CD14-positive monocyte (primary cell): ENCODE results near the gene SMAD6. TPM values are rescaled to one million over a fixed set of nuclear protein-coding genes. Genes with fewer than 3 reads are reported as not detected.
A peak's percentile ranks its signal among the peaks of the same experiment; 100 is the strongest.

Source experiments
- DNase-seq, 3 donors: peaks; one replicate each; pipeline ENCODE4 v3.0.0-alpha.2; 2011 to 2022
- H2AFZ ChIP-seq: 2 replicates; pipeline ENCODE4 v1.6.0; 2012; ENCODE audit warnings: mild to moderate bottlenecking, low read depth, low read length, inconsistent platforms; ENCODE audit not compliant: insufficient read depth, poor library complexity, severe bottlenecking
- H3K27ac ChIP-seq, 2 donors: 1 replicate in 1 of 2; 2 replicates in 1 of 2; pipeline ENCODE4 v1.5.1; 2012 to 2013; ENCODE audit warnings: low read length in 2 of 2, control low read depth in 1 of 2, inconsistent platforms in 1 of 2, low read depth in 1 of 2, mild to moderate bottlenecking in 1 of 2
- H3K27me3 ChIP-seq, 2 donors: one replicate each; pipeline versions ENCODE4 v1.6.0 to v1.6.1; 2011 to 2013; ENCODE audit warnings: low read length in 2 of 2; ENCODE audit not compliant: control insufficient read depth in 2 of 2, insufficient read depth in 2 of 2
- H3K36me3 ChIP-seq, 2 donors: replicated peaks in 1 of 2; 1 replicate in 1 of 2; 2 replicates in 1 of 2; pipeline versions ENCODE4 v1.5.1 to v1.6.1; 2012 to 2013; ENCODE audit warnings: low read length in 2 of 2, control low read depth in 1 of 2, inconsistent platforms in 1 of 2, mild to moderate bottlenecking in 1 of 2; ENCODE audit not compliant: insufficient read depth in 2 of 2, control insufficient read depth in 1 of 2
- H3K4me1 ChIP-seq, 2 donors: 1 replicate in 1 of 2; 2 replicates in 1 of 2; pipeline versions ENCODE4 v1.5.1 to v1.6.1; 2012 to 2013; ENCODE audit warnings: low read length in 2 of 2, control low read depth in 1 of 2, inconsistent platforms in 1 of 2, mild to moderate bottlenecking in 1 of 2, moderate library complexity in 1 of 2; ENCODE audit not compliant: insufficient read depth in 2 of 2, control insufficient read depth in 1 of 2
- H3K4me2 ChIP-seq: replicated peaks from 2 replicates; pipeline ENCODE3; 2012; ENCODE audit warnings: low read length, moderate library complexity, mild to moderate bottlenecking; ENCODE audit not compliant: poor library complexity, severe bottlenecking; ENCODE audit errors: extremely low read depth
- H3K4me3 ChIP-seq, 3 experiments: fragments of 200-600 bp in 1 of 3; sonication (generic) in 1 of 3; replicated peaks in 1 of 3; 1 replicate in 2 of 3; 2 replicates in 1 of 3; pipeline ENCODE4 v1.5.1; 2011 to 2013; ENCODE audit warnings: low read length in 3 of 3, mild to moderate bottlenecking in 3 of 3, control low read depth in 2 of 3, low read depth in 2 of 3, inconsistent platforms in 1 of 3, moderate library complexity in 1 of 3
- H3K79me2 ChIP-seq: 2 replicates; pipeline ENCODE4 v1.6.0; 2012; ENCODE audit warnings: mild to moderate bottlenecking, control low read depth, inconsistent platforms, low read length, moderate library complexity; ENCODE audit not compliant: insufficient read depth
- H3K9ac ChIP-seq: 2 replicates; pipeline ENCODE4 v1.6.0; 2017; ENCODE audit warnings: low read length, mild to moderate bottlenecking; ENCODE audit not compliant: insufficient read depth, poor library complexity, severe bottlenecking
- H3K9me3 ChIP-seq, 2 donors: replicated peaks in 1 of 2; 1 replicate in 1 of 2; 2 replicates in 1 of 2; pipeline versions ENCODE4 v1.5.1 to v1.6.1; 2012 to 2013; ENCODE audit warnings: low read length in 2 of 2, control low read depth in 1 of 2; ENCODE audit not compliant: control insufficient read depth in 1 of 2, insufficient read depth in 1 of 2
- H4K20me1 ChIP-seq: 2 replicates; pipeline ENCODE4 v1.6.0; 2012; ENCODE audit warnings: mild to moderate bottlenecking, low read length, control low read depth, moderate library complexity; ENCODE audit not compliant: insufficient read depth
- H3K27ac Mint-ChIP-seq, 7 donors: one replicate each; pipeline ENCODE4 v1.8.0; 2020; ENCODE audit warnings: mild to moderate bottlenecking in 7 of 7, mixed read lengths in 7 of 7, moderate library complexity in 6 of 7, inconsistent platforms in 2 of 7
- H3K27me3 Mint-ChIP-seq, 3 donors: one replicate each; pipeline ENCODE4 v1.8.0; 2021 to 2022; ENCODE audit warnings: low read depth in 3 of 3, mild to moderate bottlenecking in 3 of 3, mixed read lengths in 3 of 3, moderate library complexity in 3 of 3, inconsistent platforms in 1 of 3
- H3K36me3 Mint-ChIP-seq, 2 donors: one replicate each; pipeline ENCODE4 v1.8.0; 2020; ENCODE audit warnings: mixed read lengths in 2 of 2, inconsistent platforms in 1 of 2, mild to moderate bottlenecking in 1 of 2
- H3K4me1 Mint-ChIP-seq: one replicate; pipeline ENCODE4 v1.8.0; 2020; ENCODE audit warnings: mild to moderate bottlenecking, mixed read lengths
- H3K4me3 Mint-ChIP-seq, 2 donors: one replicate each; pipeline ENCODE4 v1.8.0; 2020; ENCODE audit warnings: mild to moderate bottlenecking in 2 of 2, mixed read lengths in 2 of 2, moderate library complexity in 1 of 2
- H3K9me3 Mint-ChIP-seq, 7 donors: one replicate each; pipeline ENCODE4 v1.8.0; 2020 to 2022; ENCODE audit warnings: mixed read lengths in 7 of 7, mild to moderate bottlenecking in 6 of 7, moderate library complexity in 6 of 7, inconsistent platforms in 2 of 7
- CTCF ChIP-seq: fragments of 200-600 bp; IDR thresholded peaks from one replicate; pipeline ENCODE4 v1.8.0; 2022; ENCODE audit warnings: antibody characterized with exemption, mild to moderate bottlenecking
- WGBS: methylation state at CpG from one replicate; pipeline ENCODE4 v1.1.5; 2013; ENCODE audit warnings: missing lambda C conversion rate; ENCODE audit not compliant: insufficient coverage; 5-methylcytosine and 5-hydroxymethylcytosine counted together
- intact Hi-C, 2 donors: fragments of 100-400 bp; cut with micrococcal nuclease; formaldehyde crosslinking; loops; one replicate each; pipeline versions ENCODE4 v1.15.0 to v1.15.1; 2023
- polyA plus RNA-seq, 3 donors: library from polyadenylated mRNA; depleted of rRNA in 1 of 3; unstranded in 2 of 3; stranded (reverse) in 1 of 3; fragments of 300-500 nt in 2 of 3; fragments of >200 nt in 1 of 3; fragmentation: Illumina TruSeq in 2 of 3; gene quantifications; 1 replicate in 2 of 3; 2 replicates in 1 of 3; pipeline ENCODE4 v1.2.3, GENCODE V29; 2012 to 2021

Gene SMAD6
- polyA plus RNA-seq, 3 donors, result 0.31 TPM; not detected in 2

- Histone ChIP-seq H3K4me2 (peak overlapping the region; percentile 99), H3K4me1 (peaks cover 28 to 39% of the 10 kb centered on the region in 2 donors), H3K36me3 (no peaks in the 10 kb centered on the region), H3K27ac (peak overlapping the region; percentile 66 to 83), H2AFZ (peak overlapping the region; percentile 91), H3K4me3 (peak overlapping the region; percentile 51 to 97 (median 84)), H3K9ac (peak overlapping the region; percentile 68), H3K79me2 (no peaks in the 10 kb centered on the region), H3K9me3 (peaks cover 0 to 4% of the 10 kb centered on the region in 2 donors), H3K27me3 (peaks cover 11 to 26% of the 10 kb centered on the region in 2 donors), H4K20me1 (no peaks in the 10 kb centered on the region)
- WGBS, result under 1% methylated on average over 40 of the region's 48 CpGs
- intact Hi-C loops, result loop anchor here (5.0 to 10.0 kb wide), 4 partner anchors 84 to 317 kb away; partner anchors contain the start of gene MAP2K1 (in 1 of the 2)
- no peak for DNase-seq
- H3K4me3 Mint-ChIP-seq, result peak overlapping the region; percentile 84 to 94
- H3K27ac Mint-ChIP-seq, result peak overlapping the region; percentile 88 to 96 (median 94)
- H3K4me1 Mint-ChIP-seq, result peaks cover 31% of the 10 kb centered on the region
- peaks cover 0 to 5% (median 2%) of the 10 kb centered on the region in 7 donors for H3K9me3 Mint-ChIP-seq
- peaks cover 15% of the 10 kb centered on the region in 2 donors for H3K36me3 Mint-ChIP-seq
- peaks cover 26 to 33% (median 28%) of the 10 kb centered on the region in 3 donors for H3K27me3 Mint-ChIP-seq
- TF ChIP-seq CTCF, result no peak
Observed at GRCh38 chr15:66701422-66702034, 508 bp upstream of the SMAD6 start.

GRCh38 chr15:66702787-66703539 lies 927 bp downstream of the SMAD6 start:
- Histone ChIP-seq H3K4me2 (peak overlapping the region; percentile 99), H3K36me3 (no peaks in the 10 kb centered on the region), H3K9me3 (peaks cover 0 to 4% of the 10 kb centered on the region in 2 donors), H3K4me3 (peak overlapping the region; percentile 35 to 97 (median 84)), H3K27ac (no peak overlapping the region), H3K79me2 (no peaks in the 10 kb centered on the region), H3K27me3 (peaks cover 11 to 26% of the 10 kb centered on the region in 2 donors), H3K4me1 (peaks cover 28 to 39% of the 10 kb centered on the region in 2 donors), H2AFZ (peak overlapping the region; percentile 91), H4K20me1 (no peaks in the 10 kb centered on the region), H3K9ac (peak overlapping the region; percentile 68)
- Mint-ChIP-seq H3K9me3 (peaks cover 0 to 5% (median 2%) of the 10 kb centered on the region in 7 donors), H3K4me1 (peaks cover 31% of the 10 kb centered on the region), H3K36me3 (peaks cover 15% of the 10 kb centered on the region in 2 donors), H3K27me3 (peaks cover 24 to 34% (median 27%) of the 10 kb centered on the region in 3 donors), H3K4me3 (peak overlapping the region; percentile 84 to 94), H3K27ac (peak overlapping the region in 5 of 7 donors; percentile 21 to 90 (median 78))
- under 1% methylated on average over 94 of the region's 95 CpGs for WGBS
- no peak for TF ChIP-seq CTCF
- peak in 1 of 3 donors; percentile 15 for DNase-seq
- intact Hi-C loops, result loop anchor here (5.0 to 10.0 kb wide), 4 partner anchors 86 to 318 kb away; partner anchors contain the start of gene MAP2K1 (in 1 of the 2)
